Left colon (tissue), 2 donors: Measurements from ENCODE around the gene OR5AK2. TPM values are rescaled to one million over a fixed set of nuclear protein-coding genes. Genes with fewer than 3 reads are reported as not detected.
"Not testable (repeated sequence)": the region's sequence is repeated elsewhere in the genome, so short reads cannot be mapped to it uniquely, and the experiment has no call there.

Experiments
- ATAC-seq: fragments of 200-7000 bp; cut with Tn5 transposase; one replicate; pipeline ENCODE4 v1.9.1; 2020; ENCODE audit warnings: mild to moderate bottlenecking, moderate library complexity
- DNase-seq, 2 donors: peaks; one replicate each; pipeline ENCODE4 v3.0.0-alpha.2; 2020
- intact Hi-C, 2 donors: fragments of 100-400 bp; cut with DNase I in 1 of 2; cut with micrococcal nuclease in 1 of 2; formaldehyde crosslinking; loops; one replicate each; pipeline versions ENCODE4 v1.11.2 to v1.14.0; 2022; cut with DNase I, micrococcal nuclease
- long read RNA-seq: library from polyadenylated mRNA; unstranded; transcript quantifications from one replicate; pipeline ENCODE4 v2.0.0, GENCODE V29; 2021
- total RNA-seq, 2 donors: library from RNA; stranded (reverse); fragmentation: NEBNext Ultra II Directional; extraction: Animal tissue kit (Norgen Biotek cat#: 25700); gene quantifications; one replicate each; pipeline ENCODE4 v1.2.1, GENCODE V29; 2021
- donor health status: DM: no; HTN: no; CAD: no.
- donor health status: DM: yes; HTN: yes; CAD: no.

OR5AK2 gene
- not detected for total RNA-seq
- long read RNA-seq: 0 reads

DNA sequence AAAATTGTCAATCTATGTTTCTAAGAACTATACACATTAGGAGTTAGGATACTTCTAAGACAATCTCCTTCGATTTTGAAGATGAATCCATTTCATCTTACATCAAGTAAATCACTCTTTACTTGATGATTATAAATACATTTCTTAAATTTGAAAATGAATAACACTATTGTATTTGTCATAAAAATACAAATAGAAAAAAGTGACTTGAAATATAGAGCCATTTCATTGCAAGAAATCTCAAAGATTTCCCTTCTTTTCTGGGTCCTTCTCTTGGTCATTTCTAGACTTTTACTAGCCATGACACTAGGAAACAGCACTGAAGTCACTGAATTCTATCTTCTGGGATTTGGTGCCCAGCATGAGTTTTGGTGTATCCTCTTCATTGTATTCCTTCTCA lies at the start of gene OR5AK2:
Gene OR5AK2 (plus strand): TSS at position 301 of the 400 bp plus-strand sequence. CDS start 0 bp downstream, at position 301.
- intact Hi-C loops: no loop called here
- DNase-seq: no peak
- ATAC-seq: no peak

DNA sequence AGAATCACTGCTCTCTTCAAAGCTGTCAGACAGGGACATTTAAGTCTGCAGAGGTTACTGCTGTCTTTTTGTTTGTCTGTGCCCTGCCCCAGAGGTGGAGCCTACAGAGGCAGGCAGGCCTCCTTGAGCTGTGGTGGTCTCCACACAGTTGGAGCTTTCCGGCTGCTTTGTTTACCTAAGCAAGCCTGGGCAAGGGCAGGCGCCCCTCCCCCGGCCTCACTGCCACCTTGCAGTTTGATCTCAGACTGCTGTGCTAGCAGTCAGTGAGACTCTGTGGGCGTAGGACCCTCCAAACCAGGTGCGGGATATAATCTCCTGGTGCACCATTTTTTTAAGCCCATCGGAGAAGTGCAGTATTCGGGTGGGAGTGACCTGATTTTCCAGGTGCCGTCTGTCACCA lies 43.2 kb upstream of the OR5AK2 start:
- ATAC-seq, intact Hi-C loops, DNase-seq: not testable (repeated sequence)

- intact Hi-C loops: no loop called here
- DNase-seq (no peak), ATAC-seq (peak; percentile 73)
Observed at GRCh38 chr11:56948991-56949515, 39.7 kb upstream of the OR5AK2 start.

DNA sequence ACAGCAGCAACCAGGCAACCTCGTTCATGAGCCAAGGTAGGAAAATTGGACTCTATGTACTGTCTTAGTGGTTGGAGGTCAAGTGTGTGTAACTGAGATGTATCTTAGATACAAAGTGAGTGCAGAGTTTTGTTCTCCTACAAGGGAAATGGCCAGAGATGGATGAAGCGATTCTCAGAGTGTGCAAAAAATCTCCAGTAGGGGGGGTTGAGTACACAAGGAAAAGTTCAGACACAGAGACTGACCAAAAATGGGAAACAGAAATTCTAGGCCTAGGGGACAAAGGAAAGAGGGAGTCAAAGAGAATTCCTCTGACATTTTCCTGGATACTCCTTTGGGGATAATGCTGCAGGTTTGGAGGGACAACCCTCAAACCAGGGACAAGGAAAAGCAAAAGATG lies 38.2 kb upstream of the OR5AK2 start:
- no peak for ATAC-seq
- DNase-seq: no peak
- intact Hi-C loops: no loop called here

DNA sequence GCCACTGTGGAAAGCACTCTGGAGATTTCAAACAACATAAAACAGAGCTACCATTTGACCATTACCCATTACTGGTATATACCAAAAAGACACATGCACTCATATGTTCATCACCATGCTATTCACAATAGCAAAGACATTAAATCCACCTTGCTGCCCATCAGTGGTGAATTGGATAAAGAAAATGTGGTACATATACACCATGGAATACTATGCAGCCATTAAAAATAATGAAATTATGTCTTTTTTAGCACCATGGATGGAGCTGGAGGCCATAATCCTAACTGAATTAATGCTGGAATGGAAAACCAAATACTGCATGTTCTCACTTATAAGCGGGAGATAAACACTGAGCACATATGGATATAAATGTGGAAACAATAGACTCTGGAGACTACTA lies 34.8 kb upstream of the OR5AK2 start:
- ATAC-seq, DNase-seq, intact Hi-C loops: not testable (repeated sequence)

GRCh38 chr11:56961609-56962008 lies 27.1 kb upstream of the OR5AK2 start:
- ATAC-seq: no peak
- no peak for DNase-seq
- intact Hi-C loops: no loop called here

DNA sequence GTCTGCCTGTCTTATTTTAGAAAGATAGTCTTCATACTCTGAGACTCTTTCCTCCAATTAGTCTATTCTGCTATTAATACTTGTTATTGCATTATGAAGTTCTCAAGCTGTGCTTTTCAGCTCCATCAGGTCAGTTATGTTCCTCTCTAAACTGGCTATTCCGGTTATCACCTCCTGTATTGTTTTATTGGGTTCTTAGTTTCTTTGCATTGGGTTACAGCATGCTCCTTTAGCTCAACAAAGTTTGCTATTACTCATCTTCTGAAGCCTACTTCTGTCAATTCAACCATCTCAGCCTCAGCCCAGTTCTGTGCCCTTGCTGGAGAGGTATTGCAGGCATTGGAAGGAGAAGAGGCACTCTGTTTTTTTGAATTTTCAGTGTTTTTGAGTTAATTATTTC lies 21.0 kb upstream of the OR5AK2 start:
- intact Hi-C loops: no loop called here
- ATAC-seq (peak; percentile 37), DNase-seq (no peak)

- intact Hi-C loops: no loop called here
- peak in 1 of 2 donors; percentile 16 for DNase-seq
- ATAC-seq: peak; percentile 56
Observed at GRCh38 chr11:56968524-56968923, 20.2 kb upstream of the OR5AK2 start.

DNA sequence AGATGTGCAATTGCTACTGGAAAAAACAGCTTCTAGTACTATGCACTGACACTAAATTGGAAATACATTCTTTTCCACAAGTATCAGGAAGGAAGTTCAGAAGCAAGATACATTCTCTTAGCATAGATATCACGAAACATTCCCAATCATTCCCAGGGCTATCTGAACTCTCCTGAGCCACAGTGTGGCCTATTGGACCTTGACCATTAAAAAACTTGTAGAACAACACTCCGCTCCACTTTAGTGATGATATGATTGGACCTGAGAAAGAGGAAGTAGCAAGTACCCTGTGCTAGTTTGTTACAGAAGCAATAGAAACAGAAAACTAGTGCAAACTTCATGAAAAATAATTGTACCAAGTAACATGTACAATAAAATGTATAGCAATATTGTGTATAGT lies 11.4 kb upstream of the OR5AK2 start:
- DNase-seq: no peak
- intact Hi-C loops: no loop called here
- peak; percentile 99 for ATAC-seq

GRCh38 chr11:56990702-56991101 lies 2.0 kb downstream of the OR5AK2 start:
- no peak for ATAC-seq
- intact Hi-C loops: no loop called here
- no peak for DNase-seq

- intact Hi-C loops: no loop called here
- DNase-seq (no peak), ATAC-seq (no peak)
Observed at GRCh38 chr11:56994532-56994931, 5.8 kb downstream of the OR5AK2 start.

DNA sequence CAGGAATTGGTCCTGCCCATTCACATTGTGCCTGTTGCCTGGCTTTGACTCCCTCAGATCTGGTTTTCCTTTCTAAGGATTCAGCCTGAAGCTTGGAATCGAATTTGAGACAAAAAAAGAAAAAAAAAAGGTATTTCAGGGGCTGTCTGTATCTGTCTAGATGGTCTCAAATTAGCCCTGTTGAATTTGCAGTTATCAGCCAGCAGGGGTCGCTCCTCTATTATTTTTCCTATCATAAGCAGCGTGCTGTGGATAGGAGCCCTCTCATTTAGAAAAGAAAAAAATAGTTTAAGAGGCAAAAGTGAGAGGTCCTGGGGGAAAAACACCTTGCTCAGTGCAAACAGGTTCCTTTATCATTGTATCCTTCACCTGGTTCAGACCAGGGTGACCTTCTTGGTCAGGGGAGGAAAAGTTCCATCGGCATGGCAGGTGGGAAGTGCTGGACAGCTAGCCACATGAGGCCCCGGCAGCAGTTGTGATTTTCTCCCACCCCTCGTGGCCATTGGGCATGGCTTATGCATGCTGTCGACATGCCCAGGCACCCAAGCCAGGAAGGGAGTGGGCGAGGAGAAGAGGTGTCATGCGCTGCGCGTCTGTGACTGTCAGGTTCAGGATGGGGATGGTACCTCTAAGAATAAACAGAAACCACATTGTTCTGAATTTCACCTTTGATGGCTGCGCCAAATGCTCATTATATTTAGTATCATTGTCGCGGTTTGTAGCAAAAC lies 13.1 kb downstream of the OR5AK2 start:
- no peak for ATAC-seq
- intact Hi-C loops: no loop called here
- DNase-seq: no peak

GRCh38 chr11:57008373-57008772 lies 19.7 kb downstream of the OR5AK2 start:
- no peak for DNase-seq
- peak; percentile 61 for ATAC-seq
- intact Hi-C loops: no loop called here

DNA sequence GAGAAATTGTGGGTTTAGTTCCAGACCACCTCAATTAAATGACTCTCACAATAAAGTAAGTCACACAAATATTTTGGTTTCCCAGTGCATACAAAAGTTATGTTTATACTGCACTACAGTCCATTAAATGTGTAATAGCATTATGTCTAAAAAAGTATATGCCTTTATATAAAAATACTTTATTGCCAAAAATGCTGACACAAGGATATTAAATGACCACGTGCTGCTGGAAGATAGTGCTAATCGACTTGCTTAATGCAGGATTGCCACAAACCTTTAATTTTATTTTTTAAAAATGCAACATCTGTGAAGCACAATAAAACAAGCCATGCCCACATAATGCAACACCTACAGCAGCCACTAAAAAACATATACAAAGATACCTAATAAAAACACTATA lies 27.0 kb downstream of the OR5AK2 start:
- ATAC-seq (no peak), DNase-seq (no peak)
- intact Hi-C loops: no loop called here

GRCh38 chr11:57031556-57031955 lies 42.8 kb downstream of the OR5AK2 start:
- intact Hi-C loops: no loop called here
- ATAC-seq (no peak), DNase-seq (no peak)

Other genes starting within 250 kb of the OR5AK2 start
- not detected for gene OR9G4, start 240.2 kb upstream of the OR5AK2 start, total RNA-seq
- under 1 TPM; 0.09 to 0.45 TPM for gene LRRC55, start 193.0 kb downstream of the OR5AK2 start, total RNA-seq
- gene APLNR, start 248.3 kb downstream of the OR5AK2 start, total RNA-seq: 1 to 10 TPM; 3.5 to 3.6 TPM